HG02763 (cell line): Measurements from ENCODE around the gene RBMS3.
"Not testable (repeated sequence)": the region's sequence is repeated elsewhere in the genome, so short reads cannot be mapped to it uniquely, and the experiment has no call there.

Source experiments
- ATAC-seq: cut with Tn5 transposase; IDR thresholded peaks from one replicate; pipeline ENCODE4 v1.9.1; 2021; ENCODE audit warnings: mild to moderate bottlenecking, moderate library complexity; ENCODE audit not compliant: unreplicated experiment

RBMS3 gene

DNA sequence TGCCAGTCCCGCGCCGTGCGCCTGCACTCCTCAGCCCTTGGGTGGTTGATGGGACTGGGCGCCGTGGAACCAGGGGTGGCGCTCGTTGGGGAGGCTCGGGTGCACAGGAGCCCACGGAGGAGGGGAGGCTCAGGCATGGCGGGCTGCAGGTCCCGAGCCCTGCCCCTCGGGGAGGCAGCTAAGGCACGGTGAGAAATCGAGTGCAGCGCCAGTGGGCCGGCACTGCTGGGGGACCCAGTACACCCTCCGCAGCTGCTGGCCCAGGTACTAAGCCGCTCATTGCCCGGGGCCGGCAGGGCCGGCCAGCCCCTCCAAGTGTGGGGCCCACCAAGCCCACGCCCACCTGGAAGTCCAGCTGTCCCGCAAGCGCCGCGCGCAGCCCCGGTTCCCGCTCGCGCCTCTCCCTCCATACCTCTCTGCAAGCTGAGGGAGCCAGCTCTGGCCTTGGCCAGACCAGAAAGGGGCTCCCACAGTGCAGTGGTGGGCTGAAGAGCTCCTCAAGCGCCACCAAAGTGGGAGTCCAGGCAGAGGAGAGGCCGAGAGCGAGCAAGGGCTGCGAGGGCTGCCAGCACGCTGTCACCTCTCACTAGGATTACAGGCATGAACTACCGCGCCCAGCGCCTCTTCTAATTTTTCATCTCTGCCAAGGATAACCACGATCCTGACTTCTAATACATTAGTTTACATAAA is 192.8 kb downstream of the RBMS3 start:
- not testable (repeated sequence) for ATAC-seq

DNA sequence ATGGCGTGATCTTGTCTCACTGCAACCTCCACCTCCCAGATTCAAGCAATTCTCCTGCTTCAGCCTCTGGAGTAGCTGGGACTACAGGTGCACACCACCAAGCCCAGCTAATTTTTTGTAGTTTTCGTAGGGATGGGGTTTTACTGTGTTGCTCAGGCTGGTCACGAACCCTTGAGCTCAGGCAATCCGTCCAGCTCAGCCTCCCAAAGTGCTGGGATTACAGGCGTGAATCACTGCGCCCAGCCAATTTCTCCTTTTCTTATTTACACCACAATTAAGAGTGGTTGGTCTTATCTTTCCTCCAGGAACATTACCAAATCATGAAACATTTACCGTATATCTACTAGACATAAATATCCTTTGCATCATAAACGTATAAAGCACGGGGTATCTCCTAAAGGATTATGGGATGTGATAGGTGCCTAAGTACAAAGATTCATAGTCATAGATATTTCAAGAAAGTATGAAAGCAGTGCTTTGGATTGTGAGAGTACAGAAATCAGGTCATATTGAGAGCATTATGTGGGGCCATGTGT is 194.5 kb downstream of the RBMS3 start:
- no peak for ATAC-seq

DNA sequence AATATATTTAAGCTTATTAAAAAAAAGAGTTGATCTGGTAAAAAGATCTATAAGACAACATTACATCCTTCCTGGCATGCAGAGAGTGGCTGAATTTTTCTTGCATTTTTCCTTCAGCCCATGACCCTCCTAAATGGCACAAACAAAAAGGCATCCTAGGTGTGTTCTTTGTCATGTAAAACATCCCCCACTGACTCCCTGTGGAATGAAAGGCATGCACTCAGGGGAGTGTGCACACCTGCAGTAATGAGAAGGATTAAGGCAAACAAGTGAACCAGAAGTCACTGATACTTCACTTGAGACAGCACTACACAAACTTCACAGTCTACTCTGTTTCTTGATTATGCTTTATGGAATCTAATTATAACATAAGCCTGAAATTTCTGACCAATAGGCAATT is 195.0 kb downstream of the RBMS3 start:
- ATAC-seq: no peak

DNA sequence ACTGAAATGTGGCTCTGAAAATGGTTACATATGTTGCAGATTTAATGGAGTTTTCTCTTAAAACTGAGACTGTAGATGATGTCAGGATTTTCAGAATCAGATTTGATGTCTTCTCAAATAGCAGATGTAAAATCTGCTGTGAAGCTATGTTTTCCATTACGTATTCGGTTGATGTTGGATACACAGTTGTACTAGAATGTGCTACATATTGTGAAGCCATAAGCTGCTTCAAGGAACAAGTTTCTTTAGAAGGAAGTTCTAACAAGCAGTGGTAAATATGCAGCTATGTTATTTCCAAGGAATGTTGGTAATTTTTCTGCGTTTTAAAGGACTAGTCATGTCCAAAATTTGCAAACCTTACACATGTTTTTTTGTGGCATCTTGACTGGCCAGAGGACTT is 197.7 kb downstream of the RBMS3 start:
- no peak for ATAC-seq

DNA sequence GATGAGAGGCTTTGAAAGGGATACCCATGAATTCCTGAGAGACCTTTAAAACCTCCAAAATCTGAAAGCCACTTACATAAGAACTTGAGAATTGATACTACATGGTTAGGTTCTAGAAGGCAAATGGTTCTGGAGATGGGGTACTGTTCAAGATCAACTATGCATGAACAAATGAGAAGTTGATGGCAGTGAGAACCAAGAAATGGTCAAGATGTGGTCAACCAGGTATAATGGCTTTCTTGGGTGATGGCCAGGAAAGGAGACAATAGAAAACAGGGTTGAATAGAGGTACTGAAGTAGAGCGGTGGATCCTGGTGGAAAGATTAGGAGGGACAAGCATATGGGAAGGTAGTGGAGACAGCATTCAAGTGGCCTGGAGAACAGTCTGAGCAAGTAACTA is 200.4 kb downstream of the RBMS3 start:
- ATAC-seq: no peak

DNA sequence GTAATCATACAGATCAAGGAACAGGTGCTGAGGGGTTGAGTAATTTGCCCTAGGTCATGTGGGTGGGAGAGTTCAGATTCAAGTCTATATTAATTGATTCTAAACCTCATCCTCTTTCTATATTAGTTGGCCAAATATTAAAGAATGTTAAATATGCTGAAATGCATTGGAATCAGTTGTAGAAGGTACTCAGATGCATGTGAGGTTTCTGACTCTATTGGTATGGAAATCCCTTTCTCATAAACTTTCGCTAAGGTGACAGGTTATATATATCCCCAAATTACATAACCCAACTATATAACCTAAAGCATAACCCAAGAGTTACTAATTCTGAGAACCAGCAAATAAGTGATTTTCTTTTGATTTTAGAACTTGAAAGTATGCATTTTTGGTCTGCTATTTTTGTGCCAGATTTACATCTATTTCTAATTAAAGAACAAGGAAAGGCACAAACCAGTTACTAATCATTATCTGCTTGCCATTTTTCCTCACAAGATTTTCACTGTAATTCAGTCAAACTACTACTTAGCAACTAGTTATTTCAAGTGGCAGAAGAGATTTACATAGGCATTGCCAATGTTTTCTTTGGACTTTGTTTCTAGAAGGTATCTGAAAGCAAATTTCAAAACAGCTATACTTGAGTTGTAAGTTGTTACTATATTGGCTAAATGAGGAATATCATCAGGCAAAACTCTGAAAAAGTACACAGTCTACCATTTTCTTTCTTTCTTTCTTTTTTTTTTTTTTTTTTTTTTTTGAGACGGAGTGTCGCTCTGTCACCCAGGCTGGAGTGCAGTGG is 201.3 kb downstream of the RBMS3 start:
- no peak for ATAC-seq

DNA sequence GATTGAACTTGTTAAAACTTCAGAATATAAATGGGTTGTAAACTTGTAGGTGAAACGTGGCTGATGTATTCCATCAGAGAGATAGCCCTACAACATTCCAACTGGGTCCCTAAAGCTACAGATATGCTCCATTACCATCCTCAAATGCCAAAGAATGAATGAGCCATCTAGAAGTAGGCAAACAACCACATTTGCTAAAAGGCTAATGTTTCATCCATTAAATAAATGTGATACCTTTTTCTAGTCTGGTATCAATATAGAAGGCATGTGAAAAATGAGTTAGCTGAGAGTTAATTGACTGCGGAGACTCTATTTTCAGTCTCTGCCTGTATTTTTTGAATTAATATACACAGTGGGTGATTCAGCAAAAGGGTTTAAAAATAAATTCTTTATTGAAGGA is 203.8 kb downstream of the RBMS3 start:
- no peak for ATAC-seq

DNA sequence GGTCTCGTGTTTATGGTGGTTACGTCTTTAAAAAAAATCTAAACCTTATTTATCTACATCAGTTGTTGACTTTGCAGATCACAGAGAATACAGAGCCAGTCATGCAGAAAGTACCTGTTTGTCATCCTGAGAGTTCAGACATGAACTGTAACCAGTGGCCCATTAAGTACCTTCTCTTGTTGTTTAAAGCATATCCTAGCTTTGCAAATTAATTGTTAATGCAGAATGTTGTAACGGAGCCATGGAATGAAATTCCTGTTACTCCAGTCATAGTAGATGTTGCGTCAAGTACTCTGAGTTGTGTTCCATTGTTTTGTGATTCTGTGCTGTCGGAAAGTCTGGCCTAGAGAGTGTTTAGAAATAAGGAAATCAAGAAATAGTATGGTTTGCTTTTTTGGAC is 205.2 kb downstream of the RBMS3 start:
- no peak for ATAC-seq

DNA sequence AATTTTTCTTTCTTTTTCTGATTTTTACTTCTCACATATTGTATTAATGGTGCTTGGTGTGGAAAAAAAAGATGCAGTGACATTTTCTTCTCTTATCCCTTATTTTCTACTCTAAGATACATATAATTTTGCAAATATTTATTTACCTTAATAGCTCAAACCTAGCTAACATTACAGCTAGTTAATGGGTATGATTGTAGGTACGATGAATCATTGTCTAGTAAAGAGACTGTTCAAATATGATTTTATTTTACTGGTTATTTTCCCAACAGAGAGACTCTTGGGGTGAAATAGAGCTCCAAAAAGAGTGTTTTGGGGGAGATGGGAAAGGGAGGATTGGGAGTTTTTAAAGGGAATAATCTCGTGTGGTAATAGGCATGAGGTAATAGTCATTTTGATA is 206.0 kb downstream of the RBMS3 start:
- ATAC-seq: no peak

DNA sequence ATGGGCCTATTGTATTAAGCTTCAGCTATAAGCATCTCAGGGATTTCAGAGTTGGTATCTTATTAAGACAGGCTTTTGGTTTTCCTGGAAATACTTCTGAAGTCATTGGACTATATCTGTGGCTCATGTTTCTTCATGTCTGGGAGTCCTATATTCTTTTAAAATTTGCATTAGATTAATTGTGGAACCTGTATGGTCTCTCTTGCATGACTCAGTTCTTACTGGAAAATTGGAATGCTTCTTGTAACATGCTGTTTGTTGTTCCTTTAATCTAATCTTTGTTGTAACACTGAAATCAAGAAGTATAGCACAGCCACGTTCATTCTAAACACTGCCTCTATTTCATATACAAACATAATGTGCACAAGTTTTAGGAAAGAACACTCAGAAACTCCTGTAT is 208.1 kb downstream of the RBMS3 start:
- ATAC-seq: no peak

DNA sequence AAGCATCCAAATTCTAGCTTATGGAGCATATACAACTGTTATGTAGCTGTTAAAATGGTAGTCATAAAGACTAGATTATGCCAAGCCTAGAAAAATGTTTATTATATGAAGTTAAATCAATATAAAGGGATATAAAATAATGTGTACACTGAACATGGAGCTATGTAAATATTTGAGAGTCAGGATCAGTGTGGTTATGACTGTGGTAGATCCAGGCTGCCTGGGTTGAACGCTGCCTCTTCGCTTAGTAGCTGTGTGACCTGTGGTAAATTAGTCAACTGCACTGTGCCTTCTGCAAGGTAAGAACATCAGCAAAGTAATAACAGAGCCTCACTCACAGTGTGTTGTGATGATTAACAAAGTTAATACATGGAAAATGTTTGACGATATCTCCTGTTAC is 212.2 kb downstream of the RBMS3 start:
- no peak for ATAC-seq

DNA sequence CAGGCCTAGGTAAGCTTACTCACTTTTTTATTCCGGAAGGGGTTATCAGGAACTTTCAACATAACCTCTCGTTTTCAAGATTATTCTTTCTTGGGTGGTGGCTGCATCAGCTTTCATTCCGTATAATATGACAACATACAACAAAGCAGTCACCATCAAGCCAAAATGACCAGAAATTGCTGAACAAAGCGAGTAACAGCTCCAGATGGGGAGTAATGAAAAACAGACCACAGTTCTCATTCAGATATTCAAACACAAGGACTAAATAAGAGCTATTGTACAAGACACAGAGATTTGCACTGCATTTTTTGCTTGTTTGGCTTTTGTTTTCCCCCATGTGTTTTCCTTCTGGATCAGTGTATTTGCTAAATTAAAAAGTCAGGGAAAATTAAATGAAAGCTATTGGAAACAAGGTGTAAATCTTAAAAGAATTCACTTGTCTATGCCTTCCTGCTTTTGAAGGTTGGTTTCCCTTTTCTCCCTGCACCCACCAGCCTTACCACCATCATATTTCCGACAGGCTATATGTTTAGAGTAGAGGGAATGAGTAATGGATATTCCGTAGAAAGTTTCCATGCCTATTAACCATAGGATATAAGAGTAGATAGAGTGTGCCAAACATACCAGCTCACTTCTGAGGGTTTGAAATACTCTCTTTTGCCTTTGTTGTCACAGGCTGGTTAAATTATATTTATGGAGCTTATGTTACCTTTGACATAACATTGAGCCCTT is 213.6 kb downstream of the RBMS3 start:
- ATAC-seq: no peak

DNA sequence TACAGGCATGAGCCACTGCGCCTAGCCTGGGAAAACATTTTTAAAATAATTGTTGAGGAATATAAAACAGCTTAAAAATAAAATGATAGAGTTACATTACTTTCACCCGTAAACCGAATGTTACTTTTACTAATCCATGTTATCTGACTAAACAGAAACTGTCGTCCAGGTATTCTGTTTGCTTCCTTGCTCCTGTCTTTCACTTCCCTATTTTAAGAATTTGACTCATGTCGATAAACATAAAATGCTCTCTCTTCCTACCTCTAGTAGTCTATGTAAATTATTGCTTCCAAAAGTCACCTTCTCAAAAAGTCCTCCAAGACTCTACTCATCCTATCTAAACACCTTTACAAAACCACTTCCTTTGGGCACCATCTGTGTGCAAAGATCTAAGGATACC is 216.4 kb downstream of the RBMS3 start:
- no peak for ATAC-seq

DNA sequence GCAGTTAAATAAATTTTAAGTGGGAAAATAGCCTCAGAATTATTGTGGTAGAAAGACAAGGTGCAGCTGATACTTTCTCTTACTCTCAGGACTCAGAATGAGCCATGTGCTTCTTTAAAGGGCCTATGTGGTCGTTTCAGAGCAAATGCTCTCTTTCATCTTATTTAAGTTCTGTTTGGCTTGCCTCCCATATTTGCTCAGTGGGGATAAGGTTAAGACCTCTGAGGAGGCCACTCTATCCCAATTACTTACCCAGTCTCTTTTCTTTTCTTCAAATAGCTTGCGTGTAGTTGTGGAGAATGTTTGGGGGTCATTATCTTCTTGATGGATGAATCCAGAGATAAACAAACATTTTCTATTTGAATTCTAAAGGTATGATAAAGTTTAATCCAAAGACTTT is 221.9 kb downstream of the RBMS3 start:
- no peak for ATAC-seq

DNA sequence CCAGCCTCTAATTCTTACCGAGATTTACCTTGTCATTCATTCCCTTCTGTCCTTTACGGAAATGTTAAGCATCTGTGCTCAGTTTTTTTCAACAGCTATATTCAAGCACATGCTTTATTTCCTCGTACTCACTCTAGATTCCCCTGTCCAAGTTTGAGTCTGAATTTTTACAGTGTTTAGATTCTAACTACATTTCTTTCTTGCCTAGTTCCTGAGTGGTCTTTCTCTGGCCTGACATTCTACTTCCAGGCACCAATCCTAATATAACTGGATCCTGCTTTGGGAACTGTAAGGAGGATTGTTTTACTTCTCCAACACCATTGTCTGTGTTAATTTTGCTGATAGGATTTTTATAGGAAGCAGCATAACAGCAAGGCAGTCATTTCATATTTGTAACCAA is 222.4 kb downstream of the RBMS3 start:
- ATAC-seq: no peak

DNA sequence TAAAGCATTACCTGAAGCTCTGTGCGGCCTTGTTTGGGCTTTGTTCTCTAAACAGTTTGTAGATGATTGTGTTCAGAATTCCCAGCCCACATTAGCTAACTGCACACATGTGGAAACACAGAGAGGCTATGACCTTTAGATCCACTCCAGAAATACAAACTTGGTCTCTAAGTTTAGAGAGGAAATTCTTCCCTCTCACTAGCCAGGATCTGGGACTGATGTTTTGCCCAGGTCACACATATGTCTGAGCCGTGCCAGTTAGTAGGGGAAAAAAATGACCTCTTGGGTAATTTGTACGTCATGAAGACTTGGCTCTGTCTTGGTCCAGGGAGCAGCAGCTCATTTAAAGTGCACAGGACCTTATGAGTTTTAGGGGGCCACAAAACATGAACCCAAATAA is 223.1 kb downstream of the RBMS3 start:
- no peak for ATAC-seq

DNA sequence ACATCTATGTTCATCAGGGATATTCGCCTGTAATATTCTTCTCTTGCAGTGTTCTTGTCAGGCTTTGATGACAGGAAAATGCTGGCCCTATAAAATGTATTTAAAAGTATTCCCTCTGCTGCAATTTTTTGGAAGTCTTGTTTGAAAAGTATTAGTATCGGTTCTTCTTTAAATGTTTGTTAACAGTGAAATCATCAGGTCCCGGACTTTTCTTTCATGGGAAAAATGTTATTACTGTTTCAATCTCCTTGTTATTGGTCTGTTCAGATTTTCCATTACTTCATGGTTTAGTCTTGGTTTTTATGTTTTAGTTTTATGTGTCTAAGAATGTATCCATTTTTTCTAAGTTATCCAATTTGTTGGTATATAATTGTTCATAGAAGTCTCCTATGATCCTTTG is 225.6 kb downstream of the RBMS3 start:
- no peak for ATAC-seq

DNA sequence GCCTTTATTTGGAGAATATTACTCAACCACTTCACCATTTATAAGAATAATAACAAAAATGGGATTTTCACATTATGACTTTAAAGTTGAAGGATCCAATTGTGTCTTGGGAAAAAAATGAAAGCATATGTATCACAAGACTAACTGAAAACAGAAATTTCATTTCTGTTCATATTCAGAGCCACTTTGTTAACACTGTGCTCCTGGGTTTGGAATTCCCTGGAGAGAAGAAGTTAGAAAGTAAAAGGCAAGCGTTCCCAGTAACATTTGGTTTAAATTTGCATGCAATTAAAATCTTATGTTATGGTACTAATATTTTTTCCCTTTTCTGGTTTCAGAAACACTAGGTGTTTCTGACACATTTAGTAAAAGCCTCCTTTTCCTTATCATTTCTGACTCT is 230.8 kb downstream of the RBMS3 start:
- ATAC-seq: no peak

DNA sequence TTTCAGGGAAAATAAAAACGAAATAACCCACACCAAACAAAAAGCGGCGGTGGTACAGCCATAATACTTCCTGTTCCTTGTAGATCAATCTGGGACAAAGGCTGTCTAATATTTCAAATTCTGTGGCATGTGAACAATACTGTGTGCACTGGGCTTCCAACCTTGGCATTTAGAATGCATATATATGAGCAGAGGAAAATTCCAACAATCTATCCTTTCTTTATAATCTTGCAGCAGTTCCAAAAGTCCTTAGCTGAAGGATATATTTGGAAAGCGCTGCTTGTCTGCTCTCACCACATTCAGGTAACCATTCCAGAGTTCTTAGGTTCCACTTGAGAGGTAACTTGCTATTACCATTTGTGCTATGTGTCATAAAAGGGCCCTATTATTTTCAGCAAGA is 231.8 kb downstream of the RBMS3 start:
- no peak for ATAC-seq

DNA sequence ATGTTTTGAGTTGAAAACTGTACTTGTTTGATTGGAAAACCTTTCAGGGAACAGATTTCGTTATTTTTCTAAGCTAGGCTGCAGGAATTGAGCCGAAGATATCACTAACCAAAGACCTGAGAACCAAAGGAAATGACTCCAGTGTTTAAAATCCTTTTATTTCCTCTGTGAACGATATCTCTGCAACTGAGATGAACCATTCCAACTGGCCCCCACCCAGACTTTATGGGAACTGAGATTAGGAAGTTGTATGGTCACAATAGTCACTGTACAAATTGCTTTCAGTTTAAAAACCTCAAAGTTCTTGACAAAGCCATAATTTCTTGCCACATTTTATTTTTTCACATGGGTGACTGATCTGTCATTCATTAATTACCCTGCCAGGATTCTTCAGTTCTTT is 232.4 kb downstream of the RBMS3 start:
- no peak for ATAC-seq

DNA sequence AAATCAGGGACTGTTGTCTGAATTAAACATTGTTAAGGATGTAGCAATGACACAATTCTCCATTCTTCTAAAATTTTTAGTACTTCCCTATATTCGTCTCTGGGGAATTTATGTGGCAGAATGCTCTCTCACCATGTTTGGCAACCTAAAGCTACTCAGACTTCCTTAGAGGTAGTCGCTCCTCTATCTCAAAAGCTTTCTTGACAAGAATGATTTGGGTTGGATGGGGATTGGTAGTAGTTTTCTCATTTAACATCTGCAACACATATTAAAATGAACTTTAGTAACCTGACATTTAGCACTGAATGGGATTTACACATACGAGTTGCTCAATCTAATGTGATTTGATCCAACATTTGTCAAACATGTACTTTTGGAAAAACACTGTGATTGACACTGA is 233.3 kb downstream of the RBMS3 start:
- ATAC-seq: no peak

DNA sequence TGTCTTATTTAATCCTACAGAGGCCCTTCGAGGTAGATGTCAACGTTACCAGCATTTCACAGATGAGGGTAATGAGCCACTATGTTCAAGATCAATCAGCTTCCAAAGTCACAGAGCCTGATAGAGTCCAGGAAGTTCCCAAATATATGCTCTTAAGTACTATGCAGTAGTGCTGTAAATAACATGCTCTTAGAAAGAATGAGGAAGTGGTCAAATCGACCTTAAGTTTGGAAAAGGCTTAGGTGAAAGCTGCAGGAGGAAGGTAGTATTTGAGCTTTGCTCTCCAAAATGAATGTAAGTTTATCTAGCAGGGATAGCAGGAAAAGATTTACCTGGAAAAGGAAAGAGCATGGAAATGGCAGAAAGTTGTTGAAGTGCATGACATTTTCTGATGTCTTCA is 234.0 kb downstream of the RBMS3 start:
- ATAC-seq: no peak
